ENCODE measurements around the gene TSC22D1. TPM values are rescaled to one million over a fixed set of nuclear protein-coding genes. Genes with fewer than 3 reads are reported as not detected.

Gene TSC22D1
- polyA plus RNA-seq, 1 donor (not counting 4 experiments of a cell fraction or from before 2014, with no cell fraction given) = 177 TPM

DNA sequence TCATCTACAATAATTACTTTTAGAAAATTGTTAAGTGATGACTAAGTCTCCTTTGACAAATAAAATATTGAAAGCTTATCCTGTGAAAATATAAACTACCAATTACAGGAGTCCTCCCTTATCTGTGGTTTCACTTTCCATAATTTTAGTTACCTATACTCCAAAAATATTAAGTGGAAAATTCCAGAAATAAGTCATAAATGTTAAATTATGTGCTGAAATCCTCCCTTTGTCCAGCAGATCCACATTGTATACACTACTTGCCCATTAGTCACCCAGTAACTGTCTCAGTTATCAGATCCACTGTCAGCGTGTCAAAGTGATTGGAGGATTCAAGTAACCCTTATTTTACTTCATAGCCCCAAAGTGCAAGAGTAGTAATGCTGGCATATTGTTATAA is 104.4 kb downstream of the TSC22D1 start:
- Histone ChIP-seq H4K20me1 (ENCODE audit: control insufficient read depth, extremely low read depth, insufficient read depth, low read length) (no peaks in the 10 kb centered on the region), H3K79me2 (ENCODE audit: control insufficient read depth, insufficient read depth, low read length) (no peaks in the 10 kb centered on the region), H3K27me3 (ENCODE audit: control insufficient read depth, extremely low read depth, insufficient read depth, low read length) (no peaks in the 10 kb centered on the region), H3K4me2 (ENCODE audit: control insufficient read depth, extremely low read depth, insufficient read depth, low read depth, low read length) (no peak overlapping the region), H3K27ac (ENCODE audit: control insufficient read depth, insufficient read depth, low read length) (no peak overlapping the region), H3K36me3 (ENCODE audit: control insufficient read depth in 2 of 2, extremely low read depth in 1 of 2, insufficient read depth in 2 of 2, low read length in 2 of 2) (no peaks in the 10 kb centered on the region), H3K4me1 (ENCODE audit: control insufficient read depth, extremely low read depth, insufficient read depth, low read length) (peaks cover 6% of the 10 kb centered on the region), H3K9ac (ENCODE audit: control insufficient read depth, extremely low read depth, insufficient read depth, low read length) (no peak overlapping the region), H3K9me3 (ENCODE audit: control insufficient read depth, low read depth, low read length) (no peaks in the 10 kb centered on the region), H3K4me3 (ENCODE audit: control insufficient read depth in 2 of 3, extremely low read depth in 1 of 3, insufficient read depth in 2 of 3, low read depth in 1 of 3, low read length in 3 of 3) (no peak overlapping the region), H3K9me1 (ENCODE audit: control insufficient read depth, extremely low read depth, insufficient read depth, low read length) (no peaks in the 10 kb centered on the region), H2AFZ (ENCODE audit: control insufficient read depth, low read length) (no peak overlapping the region)
- dilution Hi-C loops (cut with MboI; ENCODE audit: extremely low pct_ligation_motif_present, low sequenced_read_pairs) = no loop called here
- FAIRE-seq (no peak), DNase-seq (ENCODE audit: low read depth, low spot score) (no peak)
- no peak for TF ChIP-seq EZH2 (IDR thresholded peaks at IDR 0.05; ENCODE audit: low read length)
- TF ChIP-seq, protein P1, sequence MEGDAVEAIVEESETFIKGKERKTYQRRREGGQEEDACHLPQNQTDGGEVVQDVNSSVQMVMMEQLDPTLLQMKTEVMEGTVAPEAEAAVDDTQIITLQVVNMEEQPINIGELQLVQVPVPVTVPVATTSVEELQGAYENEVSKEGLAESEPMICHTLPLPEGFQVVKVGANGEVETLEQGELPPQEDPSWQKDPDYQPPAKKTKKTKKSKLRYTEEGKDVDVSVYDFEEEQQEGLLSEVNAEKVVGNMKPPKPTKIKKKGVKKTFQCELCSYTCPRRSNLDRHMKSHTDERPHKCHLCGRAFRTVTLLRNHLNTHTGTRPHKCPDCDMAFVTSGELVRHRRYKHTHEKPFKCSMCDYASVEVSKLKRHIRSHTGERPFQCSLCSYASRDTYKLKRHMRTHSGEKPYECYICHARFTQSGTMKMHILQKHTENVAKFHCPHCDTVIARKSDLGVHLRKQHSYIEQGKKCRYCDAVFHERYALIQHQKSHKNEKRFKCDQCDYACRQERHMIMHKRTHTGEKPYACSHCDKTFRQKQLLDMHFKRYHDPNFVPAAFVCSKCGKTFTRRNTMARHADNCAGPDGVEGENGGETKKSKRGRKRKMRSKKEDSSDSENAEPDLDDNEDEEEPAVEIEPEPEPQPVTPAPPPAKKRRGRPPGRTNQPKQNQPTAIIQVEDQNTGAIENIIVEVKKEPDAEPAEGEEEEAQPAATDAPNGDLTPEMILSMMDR (optimal IDR thresholded peaks at IDR 0.05 in 1 of 3, IDR thresholded peaks at IDR 0.05 in 1 of 3, conservative IDR thresholded peaks at IDR 0.05 in 1 of 3; ENCODE audit: extremely low read depth in 1 of 3, insufficient read depth in 2 of 3, low read length in 3 of 3) = no peak

DNA sequence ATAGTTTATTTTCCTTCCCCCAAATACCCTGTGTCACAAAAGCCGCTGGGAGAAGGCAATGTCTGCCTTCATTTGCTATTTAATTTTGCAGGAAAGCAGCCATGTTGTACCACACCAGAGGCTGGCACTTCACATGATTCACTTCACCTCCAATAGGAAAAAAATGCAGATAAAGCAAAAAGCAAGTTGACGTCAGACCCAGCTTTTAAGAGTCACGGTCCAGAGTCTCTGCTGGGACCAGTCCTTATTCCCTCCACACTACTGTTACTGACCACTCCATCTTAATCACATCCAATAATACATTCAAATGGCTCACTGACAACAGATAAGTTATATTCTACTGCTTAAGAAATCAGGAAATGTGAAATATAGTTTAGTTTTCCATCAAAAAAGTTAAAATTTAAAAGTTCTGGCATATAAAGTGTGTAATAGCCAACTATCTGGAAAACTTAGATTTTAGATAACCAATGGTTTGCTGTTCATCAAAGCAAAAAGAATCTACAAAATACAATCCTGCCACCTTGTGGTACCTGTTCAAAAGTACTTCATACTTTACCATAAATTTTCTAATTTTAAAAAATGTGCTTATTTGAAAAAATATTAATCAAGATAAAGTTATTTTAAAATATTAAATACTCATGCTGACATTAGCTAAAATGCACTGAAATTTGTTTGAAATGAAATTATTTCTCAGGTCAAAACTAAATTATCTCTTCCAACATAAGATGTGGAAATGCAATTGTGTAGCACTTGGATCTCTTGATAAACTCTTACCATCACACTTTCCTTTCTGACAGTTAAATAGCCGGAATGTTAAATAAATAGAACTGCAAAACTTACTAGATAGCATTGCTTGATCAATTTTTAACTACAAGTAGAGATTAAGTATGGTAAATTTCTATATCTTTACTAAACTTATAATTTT is 105.2 kb downstream of the TSC22D1 start:
- Histone ChIP-seq H3K79me2 (ENCODE audit: control insufficient read depth, insufficient read depth, low read length) (no peaks in the 10 kb centered on the region), H3K27me3 (ENCODE audit: control insufficient read depth, extremely low read depth, insufficient read depth, low read length) (no peaks in the 10 kb centered on the region), H3K9ac (ENCODE audit: control insufficient read depth, extremely low read depth, insufficient read depth, low read length) (no peak overlapping the region), H3K36me3 (ENCODE audit: control insufficient read depth in 2 of 2, extremely low read depth in 1 of 2, insufficient read depth in 2 of 2, low read length in 2 of 2) (no peaks in the 10 kb centered on the region), H3K4me1 (ENCODE audit: control insufficient read depth, extremely low read depth, insufficient read depth, low read length) (peaks cover 6% of the 10 kb centered on the region), H3K4me2 (ENCODE audit: control insufficient read depth, extremely low read depth, insufficient read depth, low read depth, low read length) (no peak overlapping the region), H4K20me1 (ENCODE audit: control insufficient read depth, extremely low read depth, insufficient read depth, low read length) (no peaks in the 10 kb centered on the region), H3K9me1 (ENCODE audit: control insufficient read depth, extremely low read depth, insufficient read depth, low read length) (no peaks in the 10 kb centered on the region), H3K4me3 (ENCODE audit: control insufficient read depth in 2 of 3, extremely low read depth in 1 of 3, insufficient read depth in 2 of 3, low read depth in 1 of 3, low read length in 3 of 3) (no peak overlapping the region), H3K9me3 (ENCODE audit: control insufficient read depth, low read depth, low read length) (no peaks in the 10 kb centered on the region), H3K27ac (ENCODE audit: control insufficient read depth, insufficient read depth, low read length) (no peak overlapping the region), H2AFZ (ENCODE audit: control insufficient read depth, low read length) (no peak overlapping the region)
- no peak for DNase-seq (ENCODE audit: low read depth, low spot score)
- dilution Hi-C loops (cut with MboI; ENCODE audit: extremely low pct_ligation_motif_present, low sequenced_read_pairs) = no loop called here
- no peak for TF ChIP-seq EZH2 (IDR thresholded peaks at IDR 0.05; ENCODE audit: low read length)
- TF ChIP-seq, protein P1 (optimal IDR thresholded peaks at IDR 0.05 in 1 of 3, IDR thresholded peaks at IDR 0.05 in 1 of 3, conservative IDR thresholded peaks at IDR 0.05 in 1 of 3; ENCODE audit: extremely low read depth in 1 of 3, insufficient read depth in 2 of 3, low read length in 3 of 3) = peak in 2 of 3 experiments; percentile 6 to 28
- no peak for FAIRE-seq

All from keratinocyte (primary cell).